Sigmoid colon (tissue), 7 donors: ENCODE data around the gene EHMT1. TPM values are rescaled to one million over a fixed set of nuclear protein-coding genes. Genes with fewer than 3 reads are reported as not detected.
"Not testable (repeated sequence)": the region's sequence is repeated elsewhere in the genome, so short reads cannot be mapped to it uniquely, and the experiment has no call there.

Experiments
- DNase-seq: peaks from one replicate; pipeline ENCODE4 v3.0.0-alpha.2; 2019
- H3K27ac ChIP-seq, 4 donors: fragments of 200-600 bp; sonication (generic); one replicate each; pipeline ENCODE4 v1.5.1; 2016 to 2019; ENCODE audit warnings: mild to moderate bottlenecking in 1 of 4
- H3K27me3 ChIP-seq, 3 donors: fragments of 200-600 bp; sonication (generic); one replicate each; pipeline ENCODE4 v1.5.1; 2019; ENCODE audit warnings: mild to moderate bottlenecking in 1 of 3
- H3K36me3 ChIP-seq, 4 donors: fragments of 200-600 bp; sonication (generic); one replicate each; pipeline ENCODE4 v1.5.1; 2016 to 2019
- H3K4me1 ChIP-seq, 4 donors: fragments of 200-600 bp; sonication (generic); one replicate each; pipeline ENCODE4 v1.5.1; 2017 to 2019
- H3K4me3 ChIP-seq, 4 donors: fragments of 200-600 bp; sonication (generic); one replicate each; pipeline ENCODE4 v1.5.1; 2017 to 2019; ENCODE audit warnings: mild to moderate bottlenecking in 2 of 4, moderate library complexity in 1 of 4
- H3K9me3 ChIP-seq, 4 donors: fragments of 200-600 bp in 3 of 4; sonication (generic) in 3 of 4; one replicate each; pipeline versions ENCODE4 v1.5.1 to v1.6.1; 2013 to 2019
- CTCF ChIP-seq, 4 experiments: fragments of 450-650 bp in 3 of 4; fragments of 200-600 bp in 1 of 4; IDR thresholded peaks; one replicate each; pipeline ENCODE4 v1.5.1; 2016 to 2019; ENCODE audit warnings: antibody characterized with exemption in 4 of 4, mild to moderate bottlenecking in 3 of 4, moderate library complexity in 2 of 4
- EP300 ChIP-seq, 4 donors: sonication (generic); formaldehyde crosslinking; IDR thresholded peaks; one replicate each; pipeline ENCODE4 v1.6.1; 2017; ENCODE audit warnings: antibody characterized with exemption in 4 of 4
- POLR2A ChIP-seq, 2 donors: fragments of 450-650 bp; IDR thresholded peaks; one replicate each; pipeline ENCODE4 v1.6.1; 2016; ENCODE audit warnings: antibody characterized with exemption in 2 of 2, mild to moderate bottlenecking in 2 of 2, moderate library complexity in 2 of 2
- POLR2AphosphoS5 ChIP-seq, 4 donors: sonication (generic); formaldehyde crosslinking; IDR thresholded peaks; one replicate each; pipeline ENCODE4 v1.6.1; 2017; ENCODE audit warnings: antibody characterized with exemption in 4 of 4
- WGBS, 2 donors: extraction: QIAGEN DNeasy Blood & Tissue Kit; methylation state at CpG; one replicate each; pipeline ENCODE4 v1.1.7; 2013; 5-methylcytosine and 5-hydroxymethylcytosine counted together
- intact Hi-C: fragments of 100-400 bp; cut with DNase I; formaldehyde crosslinking; loops from one replicate; pipeline ENCODE4 v1.15.1; 2023
- polyA plus RNA-seq, 3 donors: library from polyadenylated mRNA; stranded (reverse); fragments of 200-250 nt; gene quantifications; one replicate each; pipeline ENCODE4 v1.2.3, GENCODE V29; 2013
- total RNA-seq, 4 donors: library from RNA; depleted of rRNA; stranded (reverse); fragments of >200 nt; gene quantifications; one replicate each; pipeline ENCODE4 v1.1.0, GENCODE V29; 2016
- donor health status: healthy with polysubstance abuse.
- donor health status: Bipolar disorder and iron deficiency.
- donor health status: healthy.

The EHMT1 gene
- total and polyA plus RNA-seq, 7 donors: 19.2 to 91.4 (median 60.4) TPM

GRCh38 chr9:137619240-137620047 lies 639 bp downstream of the EHMT1 start:
- peak; percentile 73 for DNase-seq
- TF ChIP-seq POLR2A (IDR thresholded peaks at IDR 0.05): no peak
- TF ChIP-seq POLR2AphosphoS5 (IDR thresholded peaks at IDR 0.05): peak in 1 of 4 donors; percentile 6
- TF ChIP-seq EP300 (IDR thresholded peaks at IDR 0.05): no peak
- TF ChIP-seq CTCF (IDR thresholded peaks at IDR 0.05): no peak
- WGBS, 2 donors: 1% methylated on average over 58 of the region's 58 CpGs
- Histone ChIP-seq H3K36me3 (peaks cover 12 to 23% (median 14%) of the 10 kb centered on the region in 4 donors), H3K4me3 (peak overlapping the region; percentile 60 to 81 (median 72)), H3K27me3 (no peaks in the 10 kb centered on the region), H3K27ac (peak overlapping the region; percentile 88 to 91 (median 89)), H3K9me3 (no peaks in the 10 kb centered on the region), H3K4me1 (peaks cover 0 to 48% (median 44%) of the 10 kb centered on the region in 4 donors)
- intact Hi-C loops: loop anchor here (2.0 to 5.0 kb wide), 2 partner anchors 15 to 42 kb away; partner anchors contain the start of genes ARRDC1 and DPH7

- TF ChIP-seq EP300 (IDR thresholded peaks at IDR 0.05): no peak
- no peak for TF ChIP-seq CTCF (IDR thresholded peaks at IDR 0.05)
- TF ChIP-seq POLR2A (IDR thresholded peaks at IDR 0.05): no peak
- no peak for TF ChIP-seq POLR2AphosphoS5 (IDR thresholded peaks at IDR 0.05)
- peak overlapping the region in 3 of 4 donors; percentile 67 to 81 (median 76) for H3K4me3 ChIP-seq
- peaks cover 6 to 17% (median 8%) of the 10 kb centered on the region in 4 donors for H3K36me3 ChIP-seq
- H3K4me1 ChIP-seq: peaks cover 0 to 48% (median 44%) of the 10 kb centered on the region in 4 donors
- intact Hi-C loops: no loop called here
- no peaks in the 10 kb centered on the region for H3K9me3 ChIP-seq
- WGBS, 2 donors: 47 to 51% methylated on average over 4 of the region's 4 CpGs
- peak overlapping the region; percentile 88 to 91 (median 89) for H3K27ac ChIP-seq
- DNase-seq: no peak
- H3K27me3 ChIP-seq: no peaks in the 10 kb centered on the region
Observed at GRCh38 chr9:137620048-137620405, 1.2 kb downstream of the EHMT1 start.

- no peak for TF ChIP-seq POLR2AphosphoS5 (IDR thresholded peaks at IDR 0.05)
- intact Hi-C loops: no loop called here
- peaks cover 0 to 48% (median 44%) of the 10 kb centered on the region in 4 donors for H3K4me1 ChIP-seq
- H3K27ac ChIP-seq: peak overlapping the region in 2 of 4 donors; percentile 88 to 91
- no peaks in the 10 kb centered on the region for H3K27me3 ChIP-seq
- H3K4me3 ChIP-seq: no peak overlapping the region
- 72 to 77% methylated on average over 7 of the region's 7 CpGs for WGBS, 2 donors
- DNase-seq: no peak
- peaks cover 2 to 12% (median 3%) of the 10 kb centered on the region in 4 donors for H3K36me3 ChIP-seq
- no peaks in the 10 kb centered on the region for H3K9me3 ChIP-seq
Observed at GRCh38 chr9:137620581-137620980, 1.8 kb downstream of the EHMT1 start.

- no peak for DNase-seq
- peak in 1 of 4 experiments; percentile 17 for TF ChIP-seq CTCF (IDR thresholded peaks at IDR 0.05)
- TF ChIP-seq POLR2AphosphoS5 (IDR thresholded peaks at IDR 0.05): no peak
- Histone ChIP-seq H3K9me3 (no peaks in the 10 kb centered on the region), H3K36me3 (peaks cover 0 to 9% (median 0%) of the 10 kb centered on the region in 4 donors), H3K27me3 (no peaks in the 10 kb centered on the region), H3K4me3 (no peak overlapping the region), H3K27ac (peak overlapping the region in 1 of 4 donors; percentile 88), H3K4me1 (peaks cover 0 to 55% (median 44%) of the 10 kb centered on the region in 4 donors)
- WGBS, 2 donors: 61 to 63% methylated on average over 6 of the region's 6 CpGs
- intact Hi-C loops: no loop called here
Observed at GRCh38 chr9:137621131-137621757, 2.4 kb downstream of the EHMT1 start.

- H3K36me3 ChIP-seq, DNase-seq, intact Hi-C loops, H3K4me3 ChIP-seq, H3K9me3 ChIP-seq, H3K27ac ChIP-seq, H3K27me3 ChIP-seq: not testable (repeated sequence)
- 92 to 93% methylated on average over 8 of the region's 8 CpGs for WGBS, 2 donors
- H3K4me1 ChIP-seq: peaks cover 0 to 51% (median 37%) of the 10 kb centered on the region in 4 donors
Observed at GRCh38 chr9:137622211-137622610, 3.4 kb downstream of the EHMT1 start.
